ENCODE results near the gene MRPL12.
"Not testable (repeated sequence)": the region's sequence is repeated elsewhere in the genome, so short reads cannot be mapped to it uniquely, and the experiment has no call there.

MRPL12 gene

DNA sequence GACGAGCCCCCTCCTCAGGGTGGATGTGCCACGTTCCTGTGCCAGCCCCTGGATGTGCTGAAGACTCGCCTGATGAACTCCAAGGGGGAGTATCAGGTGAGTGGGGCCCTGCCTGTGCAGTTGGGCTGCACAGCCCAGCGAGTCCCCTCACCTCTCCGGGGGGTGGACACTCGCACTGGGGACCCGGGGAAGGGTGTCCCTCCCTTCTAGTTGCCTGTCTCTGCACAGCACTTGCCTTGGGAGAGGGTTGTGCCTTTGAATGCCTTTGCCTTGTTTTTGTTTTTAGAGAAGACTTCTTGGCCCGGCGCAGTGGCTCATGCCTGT lies 14.6 kb downstream of the MRPL12 start:
- DNase-seq = no peak

DNA sequence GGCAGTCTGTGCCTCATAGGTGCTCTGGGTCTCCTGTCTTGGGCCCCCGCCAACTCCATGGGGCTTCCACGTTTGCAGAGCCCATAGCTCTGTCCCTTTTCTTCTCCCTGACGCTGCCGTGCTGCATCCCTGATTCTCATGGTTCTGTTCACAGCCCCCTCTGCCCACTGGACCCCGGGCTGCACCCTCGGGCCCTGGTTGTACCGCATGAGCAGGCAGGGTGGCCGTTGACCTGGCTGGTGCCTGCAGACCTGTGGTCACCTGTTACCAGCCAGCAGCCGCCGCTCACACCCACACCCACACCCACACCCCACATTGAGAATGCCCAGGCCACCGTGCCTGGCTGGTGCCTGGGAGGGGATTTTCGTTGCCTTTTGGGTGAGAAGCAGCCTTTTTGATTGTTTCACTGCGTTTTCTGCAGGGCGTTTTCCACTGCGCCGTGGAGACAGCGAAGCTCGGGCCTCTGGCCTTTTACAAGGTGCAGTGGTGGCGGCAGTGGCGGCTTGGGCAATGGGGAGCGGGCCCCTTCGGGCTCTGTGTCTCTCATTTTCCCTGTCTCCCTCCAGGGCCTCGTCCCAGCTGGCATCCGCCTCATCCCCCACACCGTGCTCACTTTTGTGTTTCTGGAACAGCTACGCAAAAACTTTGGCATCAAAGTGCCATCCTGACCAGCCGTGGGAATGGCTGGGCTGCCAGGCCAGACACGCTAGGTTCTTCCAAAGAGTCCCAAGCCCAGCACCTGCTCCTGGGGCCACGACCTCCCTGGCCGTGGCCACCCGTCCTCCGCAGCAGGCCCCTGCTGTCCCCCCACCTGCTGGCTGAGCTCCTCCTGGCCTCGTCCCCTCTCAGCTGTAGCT lies 16.5 kb downstream of the MRPL12 start:
- DNase-seq = no peak

DNA sequence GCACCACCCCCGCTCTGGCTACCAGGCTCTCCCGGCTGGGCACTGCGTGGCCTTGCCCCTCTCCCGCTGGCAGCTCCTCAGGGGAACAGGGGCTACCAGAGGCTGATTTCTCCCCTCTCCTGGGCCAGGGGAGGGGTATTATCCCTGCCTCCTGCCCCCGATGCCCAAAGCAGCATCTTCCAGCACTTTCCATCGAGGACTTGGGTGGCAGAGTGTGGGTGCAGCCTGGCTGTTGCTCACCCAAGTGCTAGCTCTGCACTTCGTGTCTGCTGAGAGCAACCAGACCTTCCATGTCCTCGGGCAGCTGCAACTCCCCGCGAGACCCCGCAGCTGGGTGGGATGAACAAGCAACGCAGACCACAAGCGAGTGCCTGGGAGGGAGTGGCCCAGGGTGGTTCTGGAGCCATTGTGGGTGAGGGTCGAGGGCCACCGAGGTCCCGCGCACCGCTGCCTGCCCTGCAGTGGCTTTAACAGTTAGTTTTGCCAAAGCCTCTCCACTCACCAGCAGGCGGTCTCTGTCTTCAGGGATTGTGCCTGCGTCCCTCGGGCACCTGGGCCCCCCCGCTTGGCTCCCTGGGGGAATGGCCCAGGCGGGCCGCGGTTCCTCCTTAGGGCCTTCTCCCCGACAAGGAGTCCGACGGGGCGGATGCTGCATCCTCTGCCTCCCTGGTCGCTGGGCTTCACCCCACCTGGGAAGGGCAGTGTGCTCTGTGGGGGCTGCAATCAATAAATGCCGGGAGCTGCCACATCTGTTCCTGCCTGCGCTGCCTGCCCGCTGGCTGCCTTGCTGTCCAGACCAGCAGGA lies 17.3 kb downstream of the MRPL12 start:
- no peak for DNase-seq

DNA sequence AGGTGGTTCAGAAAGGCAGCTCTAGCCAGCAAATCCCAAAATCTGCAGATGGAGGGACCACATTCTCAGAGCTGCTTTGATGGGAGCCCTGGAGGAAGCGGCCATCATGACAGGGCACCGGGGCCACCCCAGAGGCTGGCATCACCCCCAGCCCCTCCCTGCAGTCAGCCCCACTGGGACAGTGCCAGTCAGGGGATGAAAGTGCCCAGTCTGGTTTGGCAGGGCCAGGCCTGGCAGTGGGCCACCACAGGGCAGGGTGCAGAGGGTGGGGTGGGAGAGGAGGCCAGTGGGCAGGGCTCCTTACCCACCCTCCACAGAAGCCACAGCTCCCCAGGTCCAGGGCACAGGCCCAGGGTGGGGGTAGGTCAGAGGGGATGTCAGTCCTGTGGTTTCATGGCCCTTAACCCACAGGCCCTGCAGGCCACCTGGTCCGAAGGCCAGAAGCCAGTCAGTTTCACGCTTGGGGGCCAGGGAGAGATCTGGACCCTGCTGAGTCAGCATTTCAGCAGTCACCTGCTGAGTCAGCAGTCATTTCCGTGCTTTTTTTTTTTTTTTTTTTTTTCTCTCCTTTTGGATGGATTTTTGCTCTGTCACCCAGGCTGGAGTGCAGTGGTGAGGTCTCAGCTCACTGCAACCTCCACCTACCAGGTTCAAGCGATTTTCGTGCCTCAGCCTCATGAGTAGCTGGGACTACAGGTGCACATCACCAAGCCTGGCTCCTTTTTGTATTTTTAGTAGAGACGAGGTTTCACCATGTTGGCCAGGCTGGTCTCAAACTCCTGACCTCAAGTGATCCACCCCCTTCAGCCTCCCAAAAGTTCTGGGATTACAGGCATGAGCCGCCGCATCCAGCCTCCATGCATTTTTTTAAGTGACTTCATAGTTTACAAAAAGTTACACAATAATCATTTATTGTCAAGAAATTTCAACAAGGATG lies 19.3 kb downstream of the MRPL12 start:
- DNase-seq = no peak

DNA sequence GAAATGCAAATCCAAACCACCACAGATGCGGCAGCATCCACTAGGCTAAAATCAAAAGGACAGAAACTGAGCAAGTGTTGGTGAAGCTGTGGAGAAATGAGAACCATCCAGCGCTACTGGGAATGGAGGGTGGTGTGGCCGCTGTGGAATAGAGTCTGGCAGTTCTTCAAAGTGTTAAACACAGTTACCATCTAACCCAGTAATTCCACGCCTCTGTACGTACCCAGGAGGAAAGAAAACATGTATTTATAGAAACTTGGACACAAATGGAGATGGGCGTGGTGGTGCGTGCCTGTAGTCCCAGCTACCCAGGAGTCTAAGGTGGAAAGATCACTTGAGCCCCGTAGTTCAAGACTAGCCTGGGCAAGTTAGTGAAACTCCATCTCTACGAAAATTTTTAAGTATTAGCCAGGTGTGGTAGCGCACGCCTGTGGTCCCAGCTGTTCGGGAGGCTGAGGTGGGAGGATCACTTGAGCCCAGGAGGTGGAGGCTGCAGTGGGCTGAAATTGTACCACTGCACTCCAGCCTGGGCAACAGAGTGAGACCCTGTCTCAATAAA lies 20.6 kb downstream of the MRPL12 start:
- no peak for DNase-seq

DNA sequence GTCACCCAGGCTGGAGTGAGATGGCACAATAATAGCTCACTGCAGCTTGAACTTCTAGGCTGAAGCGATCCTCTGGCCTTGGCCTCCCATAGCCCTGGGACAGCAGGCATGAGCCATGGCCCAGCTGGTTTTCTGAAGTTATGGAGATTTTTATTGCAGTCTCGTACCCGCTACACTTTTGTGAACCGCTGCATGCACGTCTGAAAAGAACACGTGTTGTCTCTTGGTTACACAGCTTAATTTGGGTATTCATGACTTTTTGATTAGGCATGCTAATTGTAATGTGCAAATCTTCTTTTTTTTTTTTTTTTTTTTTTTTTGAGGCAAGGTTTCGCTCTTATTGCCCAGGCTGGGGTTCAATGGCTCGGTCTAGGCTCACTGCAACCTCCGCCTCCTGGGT lies 22.3 kb downstream of the MRPL12 start:
- no peak for DNase-seq

DNA sequence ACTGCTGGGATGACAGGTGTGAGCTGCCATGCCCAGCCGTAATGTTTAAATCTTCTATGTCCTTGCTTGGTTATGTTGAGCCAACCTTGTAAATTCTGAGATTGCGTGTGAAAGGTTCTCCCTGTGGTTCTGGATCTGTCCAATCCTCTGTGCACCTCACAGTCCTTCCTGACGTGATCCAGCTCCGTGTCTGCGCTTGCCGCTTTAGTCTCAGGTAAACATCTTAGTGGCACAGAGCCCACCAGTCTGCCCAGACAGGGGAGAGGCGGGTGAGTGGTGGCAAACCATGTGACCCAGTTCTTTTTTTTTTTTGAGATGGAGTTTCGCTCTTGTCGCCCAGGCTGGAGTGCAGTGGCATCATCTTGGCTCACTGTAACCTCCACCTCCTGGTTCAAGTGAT lies 22.8 kb downstream of the MRPL12 start:
- DNase-seq = no peak

DNA sequence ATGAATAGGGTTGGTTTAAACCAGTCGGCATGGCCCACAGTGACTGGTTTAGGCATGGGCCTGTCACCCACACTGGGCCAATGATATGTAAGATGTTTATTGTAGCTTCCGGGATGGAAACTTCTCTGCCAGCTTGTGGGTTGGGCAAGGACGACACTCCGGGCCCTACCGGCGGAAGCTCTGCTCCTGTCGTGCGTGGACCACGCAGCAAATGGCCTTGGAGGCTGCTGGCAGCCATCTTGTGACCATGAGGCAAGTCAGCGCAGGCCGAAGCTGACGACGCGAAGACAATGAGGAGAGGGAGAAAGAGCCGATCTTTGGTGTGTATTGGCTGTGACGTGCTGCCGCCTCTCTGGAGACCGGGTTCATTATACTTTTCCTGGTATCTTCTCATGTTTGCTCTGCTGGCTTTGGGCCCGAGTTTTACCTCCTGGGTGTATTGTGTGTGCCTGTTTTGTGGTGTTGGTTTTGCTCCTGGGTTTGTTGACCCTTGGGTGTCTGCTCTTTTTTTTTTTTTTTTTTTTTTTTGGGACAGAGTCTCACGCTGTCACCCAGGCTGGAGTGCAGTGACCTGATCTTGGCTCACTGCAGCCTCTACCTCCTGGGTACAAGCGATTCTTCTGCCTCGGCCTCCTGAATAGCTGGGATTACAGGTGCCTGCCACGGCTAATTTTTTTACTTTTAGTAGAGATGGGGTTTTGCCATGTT lies 24.3 kb downstream of the MRPL12 start:
- no peak for DNase-seq

DNA sequence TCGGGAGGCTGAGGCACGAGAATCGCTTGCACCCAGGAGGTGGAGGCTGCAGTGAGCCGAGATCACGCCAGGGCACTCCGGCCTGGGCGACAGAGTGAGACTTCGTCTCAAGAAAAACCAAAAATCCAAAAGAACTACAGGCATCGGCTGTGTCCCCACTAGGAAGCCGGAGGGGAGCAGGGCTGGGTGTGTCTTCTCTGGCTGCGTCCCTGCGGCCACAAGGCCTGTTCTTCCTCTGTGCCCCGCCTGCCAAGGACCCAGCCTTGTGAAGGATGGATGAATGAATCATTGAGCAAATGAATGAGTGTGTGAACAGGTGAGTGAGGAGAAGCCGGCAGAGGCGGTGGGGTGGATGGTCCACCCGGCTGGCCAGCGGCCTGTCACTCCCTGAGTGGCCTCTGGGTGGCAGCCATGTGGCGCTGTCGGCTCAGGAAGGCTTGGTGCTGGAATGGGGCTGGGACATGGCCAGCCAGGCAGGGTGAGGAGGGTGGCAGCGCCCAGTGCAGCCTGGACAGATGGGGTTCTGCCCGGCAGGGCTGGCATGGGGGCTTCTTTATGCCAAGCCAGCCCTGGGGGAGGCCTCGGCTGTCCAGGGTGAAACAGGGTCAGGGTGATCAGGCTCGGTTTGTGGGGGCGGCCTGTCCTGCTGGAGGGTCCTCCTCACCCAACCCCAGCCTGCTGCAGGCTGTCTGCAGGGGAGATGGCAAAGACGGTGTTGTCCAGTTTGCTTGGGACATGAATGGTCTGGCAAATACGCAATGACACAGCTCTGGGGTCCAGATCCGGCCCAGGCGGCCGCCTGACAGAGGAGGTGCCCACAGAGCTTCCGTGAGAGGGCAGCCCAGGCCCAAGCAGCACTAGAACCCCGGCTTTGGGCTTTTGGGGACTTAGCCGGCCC lies 30.6 kb downstream of the MRPL12 start:
- DNase-seq = peak; percentile 74

DNA sequence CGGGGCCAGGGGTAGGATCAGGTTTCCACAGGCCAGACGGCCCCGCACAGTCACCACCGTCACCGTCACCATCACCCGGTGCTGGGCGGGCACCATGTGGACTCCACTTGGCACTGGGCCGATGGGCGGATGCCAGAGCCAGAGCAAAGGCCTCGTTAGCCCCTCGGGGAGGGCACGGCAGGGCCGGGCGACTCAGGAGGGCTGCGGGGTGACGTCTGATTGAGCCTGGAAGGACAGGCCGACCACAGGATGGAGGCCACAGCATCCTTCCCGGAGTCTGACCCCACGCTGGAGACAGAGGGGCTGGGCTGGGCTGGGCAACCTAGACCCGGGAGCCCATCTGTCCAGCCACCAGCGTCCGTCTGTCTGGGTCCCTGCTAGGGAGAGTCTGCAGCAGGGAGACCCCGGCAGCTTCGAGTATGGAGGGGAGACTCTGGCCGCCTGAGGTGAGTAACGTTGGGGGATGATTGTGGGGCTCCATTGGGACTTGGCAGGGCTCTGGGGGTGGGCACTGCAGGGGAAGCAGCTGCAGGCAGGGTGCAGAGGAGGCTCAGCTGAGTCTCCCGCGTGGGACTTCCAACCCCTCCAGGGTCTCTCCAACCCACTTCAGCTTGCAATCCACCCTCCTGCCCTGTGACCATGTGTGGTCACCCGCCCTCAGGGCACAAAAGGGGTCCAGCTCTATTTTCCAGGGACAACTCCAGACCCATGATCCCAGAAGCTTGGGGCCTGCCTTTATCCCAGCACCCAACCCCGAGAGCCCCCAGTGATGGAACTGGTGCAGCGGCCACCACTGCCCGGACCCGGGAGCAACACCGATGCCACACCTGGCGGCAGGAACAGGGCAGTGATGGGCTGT lies 31.5 kb downstream of the MRPL12 start:
- DNase-seq = no peak

DNA sequence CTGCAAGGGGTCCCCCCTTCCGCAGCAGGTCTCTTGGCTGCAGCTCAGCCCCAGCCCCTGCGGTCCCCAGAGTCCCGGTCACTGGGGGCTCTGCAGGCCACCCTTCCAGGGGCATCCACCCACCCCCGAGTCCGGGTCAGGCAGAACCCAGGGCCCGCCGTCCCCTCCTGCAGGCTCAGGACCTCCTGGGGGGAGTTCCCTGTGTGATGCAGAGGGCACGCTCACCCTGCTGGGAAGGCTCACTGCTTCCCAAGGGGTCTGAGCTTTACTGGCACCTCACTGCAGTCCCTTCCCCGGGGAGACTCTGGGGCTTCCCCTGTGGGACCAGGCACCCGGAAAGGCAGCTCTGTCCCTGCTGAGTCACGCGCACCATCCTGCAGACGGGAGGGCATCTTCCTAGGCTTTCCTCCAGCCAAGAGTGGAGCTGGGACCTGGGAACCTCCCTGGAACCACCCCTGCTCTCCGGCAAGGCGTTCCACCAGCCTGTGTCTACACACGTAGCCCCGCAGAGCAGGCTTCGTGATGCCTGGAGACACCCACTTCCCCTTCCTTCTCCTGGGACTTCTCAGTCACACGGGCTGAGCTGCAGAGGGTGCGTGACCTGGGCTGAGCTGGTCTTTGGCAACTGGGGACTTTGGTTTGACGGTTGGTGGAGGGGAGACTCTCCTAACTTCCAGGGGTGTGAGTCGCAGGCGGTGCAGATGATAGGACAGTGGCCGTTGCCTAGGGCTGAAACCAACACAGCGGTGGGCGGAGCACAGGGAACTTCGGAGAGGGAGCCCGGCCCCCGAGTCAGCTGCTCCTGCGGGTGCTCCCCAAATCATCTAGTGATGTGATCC lies 32.3 kb downstream of the MRPL12 start:
- peak; percentile 56 for DNase-seq

DNA sequence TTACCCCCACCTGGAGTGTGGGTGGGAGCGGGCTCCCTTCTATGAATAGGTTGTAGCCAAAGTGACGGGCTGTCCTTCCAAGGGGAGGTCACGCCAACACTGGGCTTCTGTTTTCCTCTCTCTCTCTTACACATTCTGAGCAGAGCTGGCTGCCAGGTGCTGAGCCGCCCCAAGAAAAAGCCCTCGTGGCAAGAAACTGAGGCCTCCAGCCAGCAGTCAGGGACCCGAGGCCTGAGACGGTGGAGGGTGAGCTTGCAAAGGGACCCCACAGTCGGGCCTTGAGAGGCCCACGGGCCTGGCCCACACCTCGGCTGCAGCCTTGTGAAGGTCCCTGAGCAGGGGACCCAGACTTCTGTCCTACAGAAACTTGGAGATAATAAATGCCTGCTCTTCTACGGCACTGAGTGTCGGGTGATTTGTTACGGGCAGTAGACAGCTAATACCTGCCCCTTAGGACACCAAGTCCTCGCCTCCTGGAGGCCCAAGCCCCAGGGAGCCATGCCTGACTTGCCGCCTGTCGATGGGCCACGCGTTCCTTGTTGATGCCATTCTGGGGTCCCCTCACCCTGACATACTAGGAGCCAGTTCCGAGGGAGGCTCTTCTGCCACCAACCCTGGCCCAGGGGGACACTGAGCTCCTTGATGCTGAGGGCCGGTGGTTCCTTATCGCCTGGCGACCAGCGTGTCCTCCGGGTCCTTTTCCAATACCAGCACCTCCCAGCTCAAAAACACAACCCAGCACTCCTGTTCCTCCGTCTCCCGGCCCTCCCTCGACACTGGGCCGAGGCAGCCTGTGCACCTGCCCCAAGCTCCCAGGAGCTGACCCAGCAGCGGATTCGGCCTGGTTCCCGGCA lies 35.0 kb downstream of the MRPL12 start:
- no peak for DNase-seq

DNA sequence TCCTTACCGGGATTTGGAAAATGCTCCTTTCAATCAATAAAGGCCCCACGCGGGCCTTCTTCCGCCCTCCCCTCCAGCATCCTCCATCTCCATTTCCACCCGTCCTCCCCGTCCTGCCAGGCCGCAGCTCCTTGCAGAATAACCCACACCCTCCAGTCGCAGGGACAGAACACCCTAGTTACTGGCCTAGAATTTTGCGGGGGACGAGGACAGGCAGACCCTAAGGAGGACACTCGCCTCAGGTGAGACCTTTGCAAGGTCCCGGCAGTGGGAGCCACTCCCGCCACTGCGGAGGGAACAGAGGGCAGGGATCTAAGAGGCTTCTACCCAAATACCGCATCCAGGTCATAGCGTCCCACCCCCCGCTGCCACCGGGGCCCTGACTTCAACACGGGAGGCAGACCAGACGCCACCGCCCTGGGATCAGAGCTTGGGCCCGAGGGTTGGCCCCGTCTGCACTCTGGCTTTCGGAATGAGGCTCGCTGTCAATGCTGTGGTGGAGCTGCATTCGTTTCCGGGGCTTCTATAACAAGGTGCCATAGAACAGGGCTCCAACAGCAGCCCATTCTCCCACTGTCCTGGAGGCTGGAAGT lies 35.7 kb downstream of the MRPL12 start:
- no peak for DNase-seq

DNA sequence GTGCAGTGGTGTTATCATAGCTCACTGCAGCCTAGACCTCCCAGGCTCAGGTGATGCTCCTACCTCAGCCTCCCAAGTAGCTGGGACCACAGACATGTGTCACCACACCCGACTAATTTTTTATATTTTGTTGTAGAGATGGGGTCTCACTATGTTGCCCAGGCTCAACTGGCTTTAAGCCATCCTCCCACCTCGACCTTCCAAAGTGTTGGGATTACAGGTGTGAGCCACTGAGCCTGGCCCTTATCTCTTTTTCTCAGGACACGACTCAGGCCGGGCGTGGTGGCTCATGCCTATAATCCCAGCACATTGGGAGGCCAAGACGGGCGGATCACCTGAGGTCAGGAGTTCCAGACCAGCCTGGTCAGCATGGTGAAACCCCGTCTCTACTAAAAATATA lies 36.4 kb downstream of the MRPL12 start:
- not testable (repeated sequence) for DNase-seq

DNA sequence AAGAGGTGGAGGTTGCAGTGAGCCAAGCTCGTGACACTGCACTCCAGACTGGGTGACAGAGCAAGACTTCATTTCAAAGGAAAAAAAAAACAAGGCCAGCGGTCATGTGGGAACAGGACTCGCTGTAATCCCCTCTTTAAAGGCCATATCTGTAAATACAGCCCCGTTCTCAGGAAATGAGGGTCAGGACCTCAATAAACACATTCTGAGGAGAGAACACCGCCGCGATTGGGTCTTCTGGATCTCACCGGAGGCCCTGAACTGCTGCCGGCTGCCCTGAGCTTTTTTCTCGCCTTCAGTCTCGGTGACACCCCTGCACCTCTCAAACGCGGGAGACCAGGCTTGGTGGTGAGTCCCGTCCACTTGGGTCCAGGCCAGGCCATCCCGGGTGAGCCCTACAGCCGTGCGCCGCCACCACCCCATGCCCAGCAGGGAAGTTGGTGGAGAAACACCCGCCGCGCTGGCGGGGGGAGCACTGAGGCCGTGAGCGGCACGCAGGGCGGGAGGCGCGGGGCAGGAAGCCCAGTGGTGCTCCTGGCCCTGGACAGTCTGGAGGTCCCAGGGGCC lies 37.3 kb downstream of the MRPL12 start:
- no peak for DNase-seq

DNA sequence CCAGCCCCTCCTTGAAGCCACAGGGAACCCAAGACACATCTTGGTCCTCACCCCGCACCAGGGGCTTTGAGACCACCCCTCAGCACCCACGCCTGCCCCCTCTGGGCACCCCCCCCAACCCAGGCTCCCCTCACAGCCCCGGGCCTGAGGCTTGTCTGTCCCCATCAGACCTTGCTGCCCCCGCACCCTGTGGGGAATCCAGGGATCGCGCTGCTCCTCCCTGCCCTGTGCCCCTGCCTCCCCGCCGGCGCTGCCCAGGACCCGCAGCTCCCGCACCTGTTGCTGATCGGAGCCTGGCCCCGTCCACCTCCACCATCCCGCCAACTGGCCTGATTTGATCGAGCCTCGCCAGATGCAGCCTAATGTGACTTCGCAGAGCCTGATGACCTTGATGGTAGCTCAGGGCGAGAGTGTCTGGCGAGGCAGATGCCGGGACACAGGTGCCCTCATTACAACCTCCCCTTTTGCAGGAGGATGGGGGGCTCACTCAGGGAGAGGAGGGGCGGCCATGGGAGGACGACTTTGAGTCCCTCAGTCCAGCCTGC lies 38.0 kb downstream of the MRPL12 start:
- no peak for DNase-seq
